Fibroblast of the aortic adventitia (primary cell): Measurements from ENCODE around the gene KIAA1755. TPM values are rescaled to one million over a fixed set of nuclear protein-coding genes. Genes with fewer than 3 reads are reported as not detected.
A peak's percentile ranks its signal among the peaks of the same experiment; 100 is the strongest.

Source experiments
- DNase-seq: peaks from one replicate; pipeline ENCODE4 v3.0.0-alpha.2; 2010; ENCODE audit warnings: low read depth
- H3K4me3 ChIP-seq: 2 replicates; pipeline ENCODE4 v1.5.1; 2011; ENCODE audit warnings: low read depth, mild to moderate bottlenecking, control low read depth, low read length, moderate library complexity
- CTCF ChIP-seq: IDR thresholded peaks from 2 replicates; pipeline ENCODE4 v1.5.1; 2011; ENCODE audit warnings: mild to moderate bottlenecking, low read length, control low read depth, inconsistent platforms; ENCODE audit not compliant: insufficient read depth
- total RNA-seq: library from RNA; depleted of rRNA; stranded (reverse); fragments of >200 nt; gene quantifications from 2 replicates; pipeline ENCODE4 v1.2.3, GENCODE V29; 2012; ENCODE audit warnings: low replicate concordance

The KIAA1755 gene
- total RNA-seq, 1 donor, result 10.8 TPM

- no peak overlapping the region for H3K4me3 ChIP-seq
- no peak for TF ChIP-seq CTCF
- DNase-seq, result no peak
Measured at GRCh38 chr20:38219006-38219950, 41.3 kb downstream of the KIAA1755 start.

- H3K4me3 ChIP-seq, result no peak overlapping the region
- no peak for DNase-seq
- no peak for TF ChIP-seq CTCF
Measured at GRCh38 chr20:38218566-38218885, 42.0 kb downstream of the KIAA1755 start.

GRCh38 chr20:38217791-38218565, 42.6 kb downstream of the KIAA1755 start:
- no peak overlapping the region for H3K4me3 ChIP-seq
- TF ChIP-seq CTCF, result no peak
- peak; percentile 96 for DNase-seq

- no peak for TF ChIP-seq CTCF
- no peak overlapping the region for H3K4me3 ChIP-seq
- DNase-seq, result no peak
Measured at GRCh38 chr20:38216746-38217595, 43.6 kb downstream of the KIAA1755 start.

- no peak overlapping the region for H3K4me3 ChIP-seq
- TF ChIP-seq CTCF, result no peak
- DNase-seq, result no peak
Measured at GRCh38 chr20:38216201-38216600, 44.3 kb downstream of the KIAA1755 start.

GRCh38 chr20:38215194-38216182, 45.0 kb downstream of the KIAA1755 start:
- no peak for DNase-seq
- no peak overlapping the region for H3K4me3 ChIP-seq
- no peak for TF ChIP-seq CTCF
